ENCODE measurements around the gene F13A1. TPM values are rescaled to one million over a fixed set of nuclear protein-coding genes. Genes with fewer than 3 reads are reported as not detected.

Gene F13A1
- total RNA-seq (under 1 TPM; 0.42 to 0.51 TPM), polyA plus RNA-seq (0.16 TPM)

- peaks cover 7% of the 10 kb centered on the region for H3K27me3 ChIP-seq (ENCODE audit: insufficient read depth, low read length, poor library complexity, severe bottlenecking)
- H3K27ac ChIP-seq (ENCODE audit: low read depth, low read length), result no peak within 1 kb of the TSS
- no peak within 1 kb of the TSS for H3K4me3 ChIP-seq (ENCODE audit: low read length)
- no peaks in the 10 kb centered on the region for H3K4me1 ChIP-seq (ENCODE audit: insufficient read depth, low read length)
- POLR2A ChIA-PET, result no interaction called here
- CTCF ChIA-PET, result no interaction called here
- H3K9me3 ChIP-seq (ENCODE audit: low read length), result no peaks in the 10 kb centered on the region
- Mint-ChIP-seq H3K9me3 (no peaks in the 10 kb centered on the region), H3K27me3 (peaks cover 12 to 61% of the 10 kb centered on the region in 2 donors), H3K36me3 (no peaks in the 10 kb centered on the region), H3K27ac (no peak within 1 kb of the TSS), H3K4me3 (no peak within 1 kb of the TSS), H3K4me1 (no peaks in the 10 kb centered on the region)
- H3K36me3 ChIP-seq (ENCODE audit: insufficient read depth, low read length), result no peaks in the 10 kb centered on the region
- no peak for DNase-seq
These were observed at the start of gene F13A1 for GRCh38 chr6:6319952-6320811. F13A1 (minus strand) TSS chr6:6320662; CDS start chr6:6318664, 1,998 bp downstream.

- H3K27me3 Mint-ChIP-seq, result peaks cover 15 to 30% of the 10 kb centered on the region in 2 donors
- H3K4me1 Mint-ChIP-seq, result no peaks in the 10 kb centered on the region
- Histone ChIP-seq H3K27ac (ENCODE audit: low read depth, low read length) (no peak overlapping the region), H3K4me1 (ENCODE audit: insufficient read depth, low read length) (no peaks in the 10 kb centered on the region), H3K4me3 (ENCODE audit: low read length) (no peak overlapping the region), H3K36me3 (ENCODE audit: insufficient read depth, low read length) (no peaks in the 10 kb centered on the region), H3K27me3 (ENCODE audit: insufficient read depth, low read length, poor library complexity, severe bottlenecking) (no peaks in the 10 kb centered on the region), H3K9me3 (ENCODE audit: low read length) (no peaks in the 10 kb centered on the region)
- no peak overlapping the region for H3K4me3 Mint-ChIP-seq
- no peak for DNase-seq
- H3K9me3 Mint-ChIP-seq, result peaks cover under 1 to 16% (median 7%) of the 10 kb centered on the region in 5 donors
- H3K27ac Mint-ChIP-seq, result no peak overlapping the region
- ChIA-PET POLR2A (no interaction called here), CTCF (no interaction called here)
- H3K36me3 Mint-ChIP-seq, result no peaks in the 10 kb centered on the region
These were observed 48.2 kb upstream of the F13A1 start for GRCh38 chr6:6368684-6369052.

- Histone ChIP-seq H3K27ac (ENCODE audit: low read depth, low read length) (no peak overlapping the region), H3K9me3 (ENCODE audit: low read length) (no peaks in the 10 kb centered on the region), H3K27me3 (ENCODE audit: insufficient read depth, low read length, poor library complexity, severe bottlenecking) (no peaks in the 10 kb centered on the region), H3K36me3 (ENCODE audit: insufficient read depth, low read length) (no peaks in the 10 kb centered on the region), H3K4me3 (ENCODE audit: low read length) (no peak overlapping the region), H3K4me1 (ENCODE audit: insufficient read depth, low read length) (no peaks in the 10 kb centered on the region)
- POLR2A ChIA-PET, result no interaction called here
- peaks cover 0 to 16% (median 7%) of the 10 kb centered on the region in 5 donors for H3K9me3 Mint-ChIP-seq
- no peak overlapping the region for H3K4me3 Mint-ChIP-seq
- H3K4me1 Mint-ChIP-seq, result no peaks in the 10 kb centered on the region
- peak overlapping the region in 1 of 8 donors; percentile 5 for H3K27ac Mint-ChIP-seq
- no peaks in the 10 kb centered on the region for H3K36me3 Mint-ChIP-seq
- CTCF ChIA-PET, result no interaction called here
- no peak for DNase-seq
- H3K27me3 Mint-ChIP-seq, result peaks cover 15 to 30% of the 10 kb centered on the region in 2 donors
These were observed 47.7 kb upstream of the F13A1 start for GRCh38 chr6:6368040-6368683.

- CTCF ChIA-PET, result no interaction called here
These were observed 46.3 kb upstream of the F13A1 start for GRCh38 chr6:6366803-6367202.

GRCh38 chr6:6365242-6365641 lies 44.8 kb upstream of the F13A1 start:
- H3K4me3 ChIP-seq (ENCODE audit: low read length), result no peak overlapping the region
- no peak overlapping the region for H3K4me3 Mint-ChIP-seq

More at GRCh38 chr6:6366803-6367202, 46.3 kb upstream of the F13A1 start:
- Histone ChIP-seq H3K9me3 (ENCODE audit: low read length) (no peaks in the 10 kb centered on the region), H3K36me3 (ENCODE audit: insufficient read depth, low read length) (no peaks in the 10 kb centered on the region), H3K4me1 (ENCODE audit: insufficient read depth, low read length) (no peaks in the 10 kb centered on the region), H3K27me3 (ENCODE audit: insufficient read depth, low read length, poor library complexity, severe bottlenecking) (no peaks in the 10 kb centered on the region), H3K27ac (ENCODE audit: low read depth, low read length) (no peak overlapping the region), H3K4me3 (ENCODE audit: low read length) (no peak overlapping the region)
- Mint-ChIP-seq H3K27ac (no peak overlapping the region), H3K4me1 (no peaks in the 10 kb centered on the region), H3K9me3 (peaks cover 0 to 11% (median 7%) of the 10 kb centered on the region in 5 donors), H3K4me3 (no peak overlapping the region), H3K36me3 (no peaks in the 10 kb centered on the region), H3K27me3 (peaks cover 11 to 30% of the 10 kb centered on the region in 2 donors)
- POLR2A ChIA-PET, result no interaction called here
- DNase-seq, result no peak

GRCh38 chr6:6362056-6362840 lies 41.8 kb upstream of the F13A1 start:
- H3K4me1 ChIP-seq (ENCODE audit: insufficient read depth, low read length), result no peaks in the 10 kb centered on the region
- CTCF ChIA-PET, result no interaction called here
- H3K9me3 ChIP-seq (ENCODE audit: low read length), result no peaks in the 10 kb centered on the region
- Mint-ChIP-seq H3K27me3 (peaks cover 5 to 20% of the 10 kb centered on the region in 2 donors), H3K27ac (no peak overlapping the region), H3K36me3 (no peaks in the 10 kb centered on the region), H3K4me3 (no peak overlapping the region), H3K4me1 (no peaks in the 10 kb centered on the region), H3K9me3 (no peaks in the 10 kb centered on the region)
- no peak for DNase-seq
- POLR2A ChIA-PET, result no interaction called here
- no peaks in the 10 kb centered on the region for H3K36me3 ChIP-seq (ENCODE audit: insufficient read depth, low read length)
- no peak overlapping the region for H3K4me3 ChIP-seq (ENCODE audit: low read length)
- H3K27ac ChIP-seq (ENCODE audit: low read depth, low read length), result no peak overlapping the region
- H3K27me3 ChIP-seq (ENCODE audit: insufficient read depth, low read length, poor library complexity, severe bottlenecking), result no peaks in the 10 kb centered on the region

More at GRCh38 chr6:6365242-6365641, 44.8 kb upstream of the F13A1 start:
- Mint-ChIP-seq H3K27ac (no peak overlapping the region), H3K27me3 (peaks cover 8 to 23% of the 10 kb centered on the region in 2 donors), H3K4me1 (no peaks in the 10 kb centered on the region), H3K9me3 (peaks cover 0 to 3% (median 0%) of the 10 kb centered on the region in 5 donors), H3K36me3 (no peaks in the 10 kb centered on the region)
- DNase-seq, result no peak
- Histone ChIP-seq H3K4me1 (ENCODE audit: insufficient read depth, low read length) (no peaks in the 10 kb centered on the region), H3K27me3 (ENCODE audit: insufficient read depth, low read length, poor library complexity, severe bottlenecking) (no peaks in the 10 kb centered on the region), H3K9me3 (ENCODE audit: low read length) (no peaks in the 10 kb centered on the region), H3K36me3 (ENCODE audit: insufficient read depth, low read length) (no peaks in the 10 kb centered on the region), H3K27ac (ENCODE audit: low read depth, low read length) (no peak overlapping the region)
- CTCF ChIA-PET, result no interaction called here
- POLR2A ChIA-PET, result no interaction called here

- Histone ChIP-seq H3K36me3 (ENCODE audit: insufficient read depth, low read length) (no peaks in the 10 kb centered on the region), H3K27ac (ENCODE audit: low read depth, low read length) (no peak overlapping the region), H3K27me3 (ENCODE audit: insufficient read depth, low read length, poor library complexity, severe bottlenecking) (no peaks in the 10 kb centered on the region), H3K4me1 (ENCODE audit: insufficient read depth, low read length) (no peaks in the 10 kb centered on the region), H3K4me3 (ENCODE audit: low read length) (no peak overlapping the region), H3K9me3 (ENCODE audit: low read length) (no peaks in the 10 kb centered on the region)
- Mint-ChIP-seq H3K36me3 (no peaks in the 10 kb centered on the region), H3K4me3 (no peak overlapping the region), H3K9me3 (peaks cover 0 to 2% (median 0%) of the 10 kb centered on the region in 5 donors), H3K27ac (no peak overlapping the region), H3K27me3 (peaks cover 2 to 25% of the 10 kb centered on the region in 2 donors), H3K4me1 (no peaks in the 10 kb centered on the region)
- ChIA-PET POLR2A (no interaction called here), CTCF (no interaction called here)
- no peak for DNase-seq
These were observed 37.1 kb upstream of the F13A1 start for GRCh38 chr6:6357530-6357929.

- Mint-ChIP-seq H3K4me1 (no peaks in the 10 kb centered on the region), H3K36me3 (no peaks in the 10 kb centered on the region), H3K27ac (no peak overlapping the region), H3K27me3 (peaks cover 2 to 25% of the 10 kb centered on the region in 2 donors), H3K9me3 (peaks cover 0 to 2% (median 0%) of the 10 kb centered on the region in 5 donors), H3K4me3 (no peak overlapping the region)
- Histone ChIP-seq H3K27ac (ENCODE audit: low read depth, low read length) (no peak overlapping the region), H3K36me3 (ENCODE audit: insufficient read depth, low read length) (no peaks in the 10 kb centered on the region), H3K9me3 (ENCODE audit: low read length) (no peaks in the 10 kb centered on the region), H3K27me3 (ENCODE audit: insufficient read depth, low read length, poor library complexity, severe bottlenecking) (no peaks in the 10 kb centered on the region), H3K4me1 (ENCODE audit: insufficient read depth, low read length) (no peaks in the 10 kb centered on the region), H3K4me3 (ENCODE audit: low read length) (no peak overlapping the region)
- DNase-seq, result no peak
- ChIA-PET CTCF (no interaction called here), POLR2A (no interaction called here)
These were observed 36.6 kb upstream of the F13A1 start for GRCh38 chr6:6357032-6357431.
